Fibroblast of lung (primary cell): Measurements from ENCODE around the gene PDX1. TPM values are rescaled to one million over a fixed set of nuclear protein-coding genes. Genes with fewer than 3 reads are reported as not detected.

Experiments used
- DNase-seq, 2 donors: peaks; one replicate each; pipeline versions ENCODE4 v3.0.0 to v3.0.0-alpha.2; 2010; ENCODE audit warnings: low read depth in 2 of 2
- H2AFZ ChIP-seq: 2 replicates; pipeline ENCODE4 v1.5.1; 2012; ENCODE audit warnings: low read length, control low read depth, inconsistent platforms
- H3K27ac ChIP-seq: 2 replicates; pipeline ENCODE4 v1.5.1; 2011; ENCODE audit warnings: low read length, control low read depth; ENCODE audit not compliant: insufficient read depth
- H3K27me3 ChIP-seq: 2 replicates; pipeline ENCODE4 v1.5.1; 2011; ENCODE audit warnings: mild to moderate bottlenecking, low read length; ENCODE audit not compliant: control insufficient read depth, insufficient read depth
- H3K36me3 ChIP-seq: 2 replicates; pipeline ENCODE4 v1.5.1; 2011; ENCODE audit warnings: low read length; ENCODE audit not compliant: control insufficient read depth, insufficient read depth
- H3K4me1 ChIP-seq: 2 replicates; pipeline ENCODE4 v1.5.1; 2011; ENCODE audit warnings: low read length; ENCODE audit not compliant: control insufficient read depth, insufficient read depth; ENCODE audit errors: extremely low read depth
- H3K4me2 ChIP-seq: 2 replicates; pipeline ENCODE4 v1.5.1; 2011; ENCODE audit warnings: low read length, control low read depth; ENCODE audit not compliant: insufficient read depth; ENCODE audit errors: extremely low read depth
- H3K4me3 ChIP-seq, 4 experiments: fragments of 200-600 bp in 1 of 4; sonication (generic) in 1 of 4; replicated peaks in 1 of 4; 2 replicates each; pipeline ENCODE4 v1.5.1; 2011 to 2016; ENCODE audit warnings: low read length in 4 of 4, low read depth in 3 of 4, mild to moderate bottlenecking in 3 of 4, control low read depth in 2 of 4, inconsistent platforms in 1 of 4, mixed read lengths in 1 of 4; ENCODE audit not compliant: insufficient read depth in 1 of 4; ENCODE audit errors: control extremely low read depth in 1 of 4
- H3K79me2 ChIP-seq: 2 replicates; pipeline ENCODE4 v1.5.1; 2012; ENCODE audit warnings: mild to moderate bottlenecking, low read length, inconsistent platforms; ENCODE audit not compliant: control insufficient read depth, insufficient read depth
- H3K9ac ChIP-seq: 2 replicates; pipeline ENCODE4 v1.5.1; 2011; ENCODE audit warnings: mild to moderate bottlenecking, low read length, control low read depth; ENCODE audit not compliant: insufficient read depth
- H3K9me3 ChIP-seq: 2 replicates; pipeline ENCODE4 v1.5.1; 2012; ENCODE audit warnings: low read depth, low read length; ENCODE audit not compliant: control insufficient read depth, insufficient read depth
- H4K20me1 ChIP-seq: 2 replicates; pipeline ENCODE4 v1.5.1; 2011; ENCODE audit warnings: low read length; ENCODE audit not compliant: control insufficient read depth, insufficient read depth; ENCODE audit errors: extremely low read depth
- EZH2 ChIP-seq: IDR thresholded peaks from 2 replicates; pipeline ENCODE4 v1.5.1; 2012; ENCODE audit warnings: low read length, control low read depth, mild to moderate bottlenecking; ENCODE audit errors: missing control alignments
- polyA plus RNA-seq, 2 donors: library from polyadenylated mRNA; depleted of rRNA in 1 of 2; stranded (reverse) in 1 of 2; unstranded in 1 of 2; fragments of >200 nt; gene quantifications; 2 replicates each; pipeline ENCODE4 v1.2.1, GENCODE V29; 2011 to 2012; ENCODE audit warnings: missing spikeins in 1 of 2
- total RNA-seq: library from RNA; depleted of rRNA; stranded (reverse); fragments of >200 nt; gene quantifications from 2 replicates; pipeline ENCODE4 v1.2.1, GENCODE V29; 2014
- TF ChIP-seq, protein P1 (sequence below), 2 donors: IDR thresholded peaks in 1 of 2; conservative IDR thresholded peaks in 1 of 2; 1 replicate in 1 of 2; 2 replicates in 1 of 2; pipeline ENCODE4 v1.5.1; 2011 to 2012; ENCODE audit warnings: low read length in 2 of 2, control low read depth in 1 of 2, inconsistent platforms in 1 of 2, low read depth in 1 of 2, mild to moderate bottlenecking in 1 of 2

PDX1 gene
- total and polyA plus RNA-seq, 2 donors (not counting 1 experiment from before 2014, with no cell fraction given) = not detected

DNA sequence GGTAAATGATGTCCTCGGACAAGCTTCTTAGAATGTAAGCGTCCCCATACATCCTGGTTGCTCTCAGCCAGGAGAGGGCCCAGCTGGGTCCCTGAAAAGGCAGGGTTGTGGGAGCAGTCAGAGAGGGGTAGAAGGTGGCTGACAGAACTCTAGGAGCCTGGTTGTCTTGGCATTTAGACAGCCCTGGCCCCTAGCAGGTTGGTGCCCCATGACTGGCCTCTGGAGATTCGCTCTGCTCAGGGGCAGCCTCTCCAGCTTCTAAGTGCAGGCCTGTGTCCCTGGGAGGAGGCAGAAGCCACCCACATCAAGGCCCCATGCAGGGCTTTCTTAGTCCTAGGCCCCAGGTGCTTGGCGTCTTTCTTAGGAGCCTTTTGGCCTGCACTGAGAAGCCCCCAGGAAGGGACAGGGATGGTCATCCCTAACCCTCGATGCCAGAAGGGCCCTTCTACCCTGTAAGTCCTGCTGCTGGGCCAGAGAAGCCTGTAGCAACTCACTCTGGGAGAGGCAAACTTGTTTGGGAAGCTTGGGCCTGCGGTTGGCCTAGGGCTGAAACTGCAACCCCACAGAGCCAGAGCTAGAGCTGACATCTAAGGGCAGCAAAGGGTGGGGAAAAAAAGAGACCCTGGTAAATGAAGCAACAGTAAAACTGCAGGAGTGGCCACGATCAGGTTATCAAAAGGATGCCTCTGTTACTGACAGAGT lies 52.1 kb downstream of the PDX1 start:
- TF ChIP-seq, protein P1, sequence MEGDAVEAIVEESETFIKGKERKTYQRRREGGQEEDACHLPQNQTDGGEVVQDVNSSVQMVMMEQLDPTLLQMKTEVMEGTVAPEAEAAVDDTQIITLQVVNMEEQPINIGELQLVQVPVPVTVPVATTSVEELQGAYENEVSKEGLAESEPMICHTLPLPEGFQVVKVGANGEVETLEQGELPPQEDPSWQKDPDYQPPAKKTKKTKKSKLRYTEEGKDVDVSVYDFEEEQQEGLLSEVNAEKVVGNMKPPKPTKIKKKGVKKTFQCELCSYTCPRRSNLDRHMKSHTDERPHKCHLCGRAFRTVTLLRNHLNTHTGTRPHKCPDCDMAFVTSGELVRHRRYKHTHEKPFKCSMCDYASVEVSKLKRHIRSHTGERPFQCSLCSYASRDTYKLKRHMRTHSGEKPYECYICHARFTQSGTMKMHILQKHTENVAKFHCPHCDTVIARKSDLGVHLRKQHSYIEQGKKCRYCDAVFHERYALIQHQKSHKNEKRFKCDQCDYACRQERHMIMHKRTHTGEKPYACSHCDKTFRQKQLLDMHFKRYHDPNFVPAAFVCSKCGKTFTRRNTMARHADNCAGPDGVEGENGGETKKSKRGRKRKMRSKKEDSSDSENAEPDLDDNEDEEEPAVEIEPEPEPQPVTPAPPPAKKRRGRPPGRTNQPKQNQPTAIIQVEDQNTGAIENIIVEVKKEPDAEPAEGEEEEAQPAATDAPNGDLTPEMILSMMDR (conservative IDR thresholded peaks at IDR 0.05 in 1 of 2, IDR thresholded peaks at IDR 0.05 in 1 of 2; ENCODE audit: low read depth in 1 of 2, low read length in 2 of 2) = no peak
- no peak for TF ChIP-seq EZH2
- no peak overlapping the region for H2AFZ ChIP-seq
- H3K27me3 ChIP-seq = peaks cover 67% of the 10 kb centered on the region
- H3K9me3 ChIP-seq = no peaks in the 10 kb centered on the region
- no peak overlapping the region for H3K4me2 ChIP-seq
- no peak overlapping the region for H3K4me3 ChIP-seq
- H3K27ac ChIP-seq = no peak overlapping the region
- no peaks in the 10 kb centered on the region for H3K4me1 ChIP-seq
- no peaks in the 10 kb centered on the region for H3K79me2 ChIP-seq
- no peaks in the 10 kb centered on the region for H4K20me1 ChIP-seq
- no peak for DNase-seq
- H3K9ac ChIP-seq = no peak overlapping the region
- H3K36me3 ChIP-seq = no peaks in the 10 kb centered on the region

DNA sequence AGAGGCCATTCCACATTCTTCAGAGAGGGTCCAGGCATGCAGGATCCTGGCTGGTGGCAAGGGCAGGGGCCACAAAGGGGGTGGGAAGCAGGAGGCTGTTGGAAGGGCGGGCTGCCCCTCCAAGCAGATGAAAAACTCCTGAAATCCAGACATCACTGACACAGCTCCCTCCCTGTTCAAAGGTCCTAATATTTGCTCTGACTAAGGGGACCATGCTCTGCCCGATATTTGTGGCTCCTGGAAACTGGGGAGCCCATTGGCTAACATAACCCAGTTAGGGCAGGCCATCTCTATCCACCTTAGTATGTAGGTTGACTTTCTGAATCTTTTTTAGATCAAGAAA lies 52.6 kb downstream of the PDX1 start:
- no peak overlapping the region for H3K9ac ChIP-seq
- no peaks in the 10 kb centered on the region for H3K4me1 ChIP-seq
- H2AFZ ChIP-seq = no peak overlapping the region
- H3K36me3 ChIP-seq = no peaks in the 10 kb centered on the region
- no peak overlapping the region for H3K27ac ChIP-seq
- no peaks in the 10 kb centered on the region for H3K9me3 ChIP-seq
- H3K4me2 ChIP-seq = no peak overlapping the region
- H3K27me3 ChIP-seq = peaks cover 67% of the 10 kb centered on the region
- no peak for DNase-seq
- H3K4me3 ChIP-seq = no peak overlapping the region
- no peaks in the 10 kb centered on the region for H3K79me2 ChIP-seq
- H4K20me1 ChIP-seq = no peaks in the 10 kb centered on the region
- TF ChIP-seq, protein P1 (conservative IDR thresholded peaks at IDR 0.05 in 1 of 2, IDR thresholded peaks at IDR 0.05 in 1 of 2; ENCODE audit: low read depth in 1 of 2, low read length in 2 of 2) = no peak
- TF ChIP-seq EZH2 = no peak

DNA sequence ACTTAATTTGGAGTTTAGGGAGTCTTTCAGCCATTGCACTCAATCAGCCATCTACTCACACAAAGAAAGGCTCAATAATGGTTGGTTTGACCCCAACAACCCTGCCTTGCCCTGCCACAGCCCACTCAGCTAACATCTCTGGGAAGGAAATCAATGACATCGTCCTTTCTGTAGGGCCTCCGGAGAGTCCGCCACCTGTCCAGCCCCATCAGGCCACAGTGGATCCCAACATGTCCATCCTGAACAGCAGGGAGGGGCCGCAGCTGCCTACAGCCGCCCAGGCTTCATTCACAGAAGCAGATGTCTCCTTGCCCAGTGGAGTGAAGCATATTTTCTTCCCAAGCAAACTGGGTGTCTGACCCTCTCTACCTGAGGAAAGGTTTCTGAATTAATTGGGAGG lies 53.5 kb downstream of the PDX1 start:
- Histone ChIP-seq H3K9ac (no peak overlapping the region), H3K27me3 (peaks cover 66% of the 10 kb centered on the region)
- no peak for TF ChIP-seq EZH2
- TF ChIP-seq, protein P1 (conservative IDR thresholded peaks at IDR 0.05 in 1 of 2, IDR thresholded peaks at IDR 0.05 in 1 of 2; ENCODE audit: low read depth in 1 of 2, low read length in 2 of 2) = no peak

More for the DNA sequence above, 53.5 kb downstream of the PDX1 start:
- no peak overlapping the region for H2AFZ ChIP-seq
- no peaks in the 10 kb centered on the region for H3K79me2 ChIP-seq
- H3K27ac ChIP-seq = no peak overlapping the region
- H3K4me3 ChIP-seq = no peak overlapping the region
- no peak for DNase-seq
- H4K20me1 ChIP-seq = no peaks in the 10 kb centered on the region
- H3K9me3 ChIP-seq = no peaks in the 10 kb centered on the region
- no peak overlapping the region for H3K4me2 ChIP-seq
- H3K36me3 ChIP-seq = no peaks in the 10 kb centered on the region
- no peaks in the 10 kb centered on the region for H3K4me1 ChIP-seq
